ENCODE data around the gene CCL8.

DNA sequence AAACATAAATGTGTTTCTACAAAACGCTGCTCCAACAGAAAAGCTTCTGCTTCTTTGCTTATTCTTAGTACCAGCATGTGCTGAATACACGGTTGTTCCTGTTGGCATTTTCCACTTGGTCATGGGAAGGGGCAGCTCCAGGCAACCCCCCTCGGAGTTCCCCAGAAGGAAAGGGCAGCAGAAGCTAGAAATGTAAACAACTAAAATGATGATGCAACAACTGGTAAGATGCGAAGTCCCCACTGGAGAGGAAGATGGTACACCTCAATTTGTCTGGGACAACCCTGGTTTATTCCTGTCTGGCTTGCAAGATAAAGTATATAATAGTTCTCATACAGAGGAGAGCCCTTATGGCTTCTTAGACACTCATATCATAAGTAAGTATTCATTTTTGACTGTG is 27.8 kb downstream of the CCL8 start:
- TF ChIP-seq, protein P1, sequence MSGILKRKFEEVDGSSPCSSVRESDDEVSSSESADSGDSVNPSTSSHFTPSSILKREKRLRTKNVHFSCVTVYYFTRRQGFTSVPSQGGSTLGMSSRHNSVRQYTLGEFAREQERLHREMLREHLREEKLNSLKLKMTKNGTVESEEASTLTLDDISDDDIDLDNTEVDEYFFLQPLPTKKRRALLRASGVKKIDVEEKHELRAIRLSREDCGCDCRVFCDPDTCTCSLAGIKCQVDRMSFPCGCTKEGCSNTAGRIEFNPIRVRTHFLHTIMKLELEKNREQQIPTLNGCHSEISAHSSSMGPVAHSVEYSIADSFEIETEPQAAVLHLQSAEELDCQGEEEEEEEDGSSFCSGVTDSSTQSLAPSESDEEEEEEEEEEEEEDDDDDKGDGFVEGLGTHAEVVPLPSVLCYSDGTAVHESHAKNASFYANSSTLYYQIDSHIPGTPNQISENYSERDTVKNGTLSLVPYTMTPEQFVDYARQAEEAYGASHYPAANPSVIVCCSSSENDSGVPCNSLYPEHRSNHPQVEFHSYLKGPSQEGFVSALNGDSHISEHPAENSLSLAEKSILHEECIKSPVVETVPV (CRISPR knock-in tag; IDR thresholded peaks at IDR 0.05): no peak
- TF ChIP-seq ARNTL (CRISPR knock-in tag; IDR thresholded peaks at IDR 0.05; ENCODE audit: borderline replicate concordance, low read depth): no peak
- no peak for TF ChIP-seq SNAI2 (CRISPR knock-in tag; IDR thresholded peaks at IDR 0.05)
